ENCODE data around the gene FBXO42. TPM values are rescaled to one million over a fixed set of nuclear protein-coding genes. Genes with fewer than 3 reads are reported as not detected.
"Not testable (repeated sequence)": the region's sequence is repeated elsewhere in the genome, so short reads cannot be mapped to it uniquely, and the experiment has no call there.

Gene FBXO42
- total RNA-seq, 2 experiments from 2014 or later = 14.3 to 18.1 TPM

GRCh38 chr1:16246239-16246638 lies 106.0 kb downstream of the FBXO42 start:
- H3K9me3 Mint-ChIP-seq (ENCODE audit: low read depth); H3K4me3 Mint-ChIP-seq; H3K27ac Mint-ChIP-seq; H3K27me3 Mint-ChIP-seq; intact Hi-C loops (cut with DNase I, micrococcal nuclease); DNase-seq; ATAC-seq; POLR2A ChIA-PET; H3K36me3 Mint-ChIP-seq (ENCODE audit: low read depth): not testable (repeated sequence)
- CTCF ChIA-PET = interaction anchor here (0.8 to 1.3 kb wide), 5 partner anchors 8 to 167 kb away, joined by 3 to 5 read pairs (median 4); no protein-coding TSS in a partner anchor
- peaks cover 24% of the 10 kb centered on the region for H3K4me1 Mint-ChIP-seq

GRCh38 chr1:16245476-16246196 lies 106.6 kb downstream of the FBXO42 start:
- no peaks in the 10 kb centered on the region for H3K27me3 Mint-ChIP-seq
- H3K27ac Mint-ChIP-seq = no peak overlapping the region
- ChIA-PET CTCF (interaction anchor here (0.8 to 2.4 kb wide), 13 partner anchors 8 to 172 kb away, joined by 3 to 14 read pairs (median 4); no protein-coding TSS in a partner anchor), POLR2A (no interaction called here)
- ATAC-seq = no peak
- H3K4me3 Mint-ChIP-seq = no peak overlapping the region
- DNase-seq = no peak
- intact Hi-C loops (cut with DNase I, micrococcal nuclease) = no loop called here
- H3K36me3 Mint-ChIP-seq (ENCODE audit: low read depth) = no peaks in the 10 kb centered on the region
- H3K9me3 Mint-ChIP-seq (ENCODE audit: low read depth) = no peaks in the 10 kb centered on the region
- H3K4me1 Mint-ChIP-seq = peaks cover 22% of the 10 kb centered on the region

GRCh38 chr1:16244650-16245285 lies 107.5 kb downstream of the FBXO42 start:
- intact Hi-C loops (cut with DNase I, micrococcal nuclease) = loop anchor here (1.0 kb wide), 4 partner anchors 38 to 165 kb away; no protein-coding TSS in a partner anchor
- H3K36me3 Mint-ChIP-seq (ENCODE audit: low read depth) = no peaks in the 10 kb centered on the region
- POLR2A ChIA-PET = interaction anchor here (0.6 kb wide), 1 partner anchor 67 kb away, joined by 3 read pairs; no protein-coding TSS in a partner anchor
- DNase-seq = no peak
- CTCF ChIA-PET = interaction anchor here (0.6 to 2.4 kb wide), 22 partner anchors 9 to 376 kb away, joined by 3 to 14 read pairs (median 4); no protein-coding TSS in a partner anchor
- ATAC-seq = no peak
- no peak overlapping the region for H3K27ac Mint-ChIP-seq
- no peaks in the 10 kb centered on the region for H3K9me3 Mint-ChIP-seq (ENCODE audit: low read depth)
- H3K27me3 Mint-ChIP-seq = no peaks in the 10 kb centered on the region
- peaks cover 16% of the 10 kb centered on the region for H3K4me1 Mint-ChIP-seq
- no peak overlapping the region for H3K4me3 Mint-ChIP-seq

- intact Hi-C loops (cut with DNase I, micrococcal nuclease) = loop anchor here (1.0 kb wide), 4 partner anchors 38 to 165 kb away; no protein-coding TSS in a partner anchor
- Mint-ChIP-seq H3K4me3 (no peak overlapping the region), H3K36me3 (ENCODE audit: low read depth) (no peaks in the 10 kb centered on the region), H3K27me3 (no peaks in the 10 kb centered on the region), H3K27ac (no peak overlapping the region), H3K9me3 (ENCODE audit: low read depth) (no peaks in the 10 kb centered on the region), H3K4me1 (peaks cover 10% of the 10 kb centered on the region)
- CTCF ChIA-PET = interaction anchor here (0.6 to 2.4 kb wide), 28 partner anchors 9 to 377 kb away, joined by 3 to 14 read pairs (median 4); no protein-coding TSS in a partner anchor
- ATAC-seq (peak; percentile 79), DNase-seq (peak; percentile 87)
- POLR2A ChIA-PET = interaction anchor here (0.6 kb wide), 1 partner anchor 68 kb away, joined by 3 read pairs; no protein-coding TSS in a partner anchor
Measured at GRCh38 chr1:16243936-16244649, 108.2 kb downstream of the FBXO42 start.

- H3K27ac Mint-ChIP-seq = no peak overlapping the region
- ATAC-seq = no peak
- intact Hi-C loops (cut with DNase I, micrococcal nuclease) = no loop called here
- H3K27me3 Mint-ChIP-seq = no peaks in the 10 kb centered on the region
- no peaks in the 10 kb centered on the region for H3K9me3 Mint-ChIP-seq (ENCODE audit: low read depth)
- ChIA-PET POLR2A (no interaction called here), CTCF (interaction anchor here (0.6 to 2.4 kb wide), 15 partner anchors 11 to 378 kb away, joined by 3 to 14 read pairs (median 3); no protein-coding TSS in a partner anchor)
- no peak overlapping the region for H3K4me3 Mint-ChIP-seq
- H3K4me1 Mint-ChIP-seq = peaks cover 4% of the 10 kb centered on the region
- no peak for DNase-seq
- H3K36me3 Mint-ChIP-seq (ENCODE audit: low read depth) = no peaks in the 10 kb centered on the region
Measured at GRCh38 chr1:16243215-16243610, 109.1 kb downstream of the FBXO42 start.

- POLR2A ChIA-PET = no interaction called here
- DNase-seq (no peak), ATAC-seq (no peak)
- CTCF ChIA-PET = interaction anchor here (1.0 to 2.4 kb wide), 6 partner anchors 11 to 164 kb away, joined by 3 to 14 read pairs (median 4); no protein-coding TSS in a partner anchor
- Mint-ChIP-seq H3K27me3 (no peaks in the 10 kb centered on the region), H3K4me1 (peaks cover 9% of the 10 kb centered on the region), H3K36me3 (ENCODE audit: low read depth) (no peaks in the 10 kb centered on the region), H3K4me3 (no peak overlapping the region), H3K9me3 (ENCODE audit: low read depth) (no peaks in the 10 kb centered on the region), H3K27ac (no peak overlapping the region)
- intact Hi-C loops (cut with DNase I, micrococcal nuclease) = no loop called here
Measured at GRCh38 chr1:16242556-16243214, 109.6 kb downstream of the FBXO42 start.

GRCh38 chr1:16241221-16241708 lies 111.0 kb downstream of the FBXO42 start:
- POLR2A ChIA-PET = no interaction called here
- intact Hi-C loops (cut with DNase I, micrococcal nuclease) = no loop called here

GRCh38 chr1:16239972-16240491 lies 112.2 kb downstream of the FBXO42 start:
- Mint-ChIP-seq H3K36me3 (ENCODE audit: low read depth) (no peaks in the 10 kb centered on the region), H3K27ac (no peak overlapping the region), H3K9me3 (ENCODE audit: low read depth) (no peaks in the 10 kb centered on the region), H3K4me3 (no peak overlapping the region), H3K27me3 (no peaks in the 10 kb centered on the region), H3K4me1 (peaks cover 25% of the 10 kb centered on the region)
- DNase-seq = no peak
- no peak for ATAC-seq
- CTCF ChIA-PET = no interaction called here
- POLR2A ChIA-PET = no interaction called here
- intact Hi-C loops (cut with DNase I, micrococcal nuclease) = loop anchor here (5.0 to 10.0 kb wide), 2 partner anchors 125 to 228 kb away; partner anchors contain the start of gene SZRD1 (in 1 of the 2)

More at GRCh38 chr1:16241221-16241708, 111.0 kb downstream of the FBXO42 start:
- H3K4me1 Mint-ChIP-seq = peaks cover 20% of the 10 kb centered on the region
- no peaks in the 10 kb centered on the region for H3K27me3 Mint-ChIP-seq
- H3K4me3 Mint-ChIP-seq = no peak overlapping the region
- no peaks in the 10 kb centered on the region for H3K36me3 Mint-ChIP-seq (ENCODE audit: low read depth)
- no peak for ATAC-seq
- CTCF ChIA-PET = interaction anchor here (0.7 to 2.0 kb wide), 2 partner anchors 162 to 265 kb away, joined by 3 to 4 read pairs; no protein-coding TSS in a partner anchor
- no peak overlapping the region for H3K27ac Mint-ChIP-seq
- DNase-seq = no peak
- no peaks in the 10 kb centered on the region for H3K9me3 Mint-ChIP-seq (ENCODE audit: low read depth)

- H3K4me1 Mint-ChIP-seq = peaks cover 23% of the 10 kb centered on the region
- CTCF ChIA-PET = interaction anchor here (0.8 to 1.4 kb wide), 6 partner anchors 11 to 162 kb away, joined by 3 to 8 read pairs (median 4); no protein-coding TSS in a partner anchor
- DNase-seq (no peak), ATAC-seq (no peak)
- intact Hi-C loops (cut with DNase I, micrococcal nuclease) = loop anchor here (1.0 to 10.0 kb wide), 11 partner anchors 20 to 620 kb away; partner anchors contain the start of genes SZRD1 (in 2 of the 2), DDI2 (in 1 of the 2), FBXO42 (in 1 of the 2) and NBPF1 (in 1 of the 2)
- H3K27ac Mint-ChIP-seq = peak overlapping the region; percentile 85
- H3K36me3 Mint-ChIP-seq (ENCODE audit: low read depth) = no peaks in the 10 kb centered on the region
- POLR2A ChIA-PET = interaction anchor here (0.6 to 2.0 kb wide), 2 partner anchors 20 to 134 kb away, joined by 4 to 8 read pairs; no protein-coding TSS in a partner anchor
- H3K9me3 Mint-ChIP-seq (ENCODE audit: low read depth) = no peaks in the 10 kb centered on the region
- no peaks in the 10 kb centered on the region for H3K27me3 Mint-ChIP-seq
- peak overlapping the region; percentile 81 for H3K4me3 Mint-ChIP-seq
Measured at GRCh38 chr1:16237343-16237830, 114.9 kb downstream of the FBXO42 start.

All from activated CD4-positive, alpha-beta T cell treated with anti-CD3 and anti-CD28 coated beads for 36 hours (primary cell).